Ishikawa (cell line): ENCODE measurements around the gene SERP1.

Experiments used
- CEBPB ChIP-seq: IDR thresholded peaks from 2 replicates; pipeline ENCODE4 v1.6.1; 2012
- CREB1 ChIP-seq: IDR thresholded peaks from 2 replicates; pipeline ENCODE4 v1.6.1; 2012; ENCODE audit warnings: low read depth
- EGR1 ChIP-seq: IDR thresholded peaks from 2 replicates; pipeline ENCODE4 v1.6.1; 2012
- EP300 ChIP-seq: IDR thresholded peaks from 2 replicates; pipeline ENCODE4 v1.6.1; 2012; ENCODE audit warnings: borderline replicate concordance
- RAD21 ChIP-seq: IDR thresholded peaks from 2 replicates; pipeline ENCODE4 v1.6.1; 2012; ENCODE audit warnings: low read depth
- REST ChIP-seq: IDR thresholded peaks from 2 replicates; pipeline ENCODE4 v1.6.1; 2012; ENCODE audit warnings: low read depth, mild to moderate bottlenecking
- TAF1 ChIP-seq: IDR thresholded peaks from 2 replicates; pipeline ENCODE4 v1.6.1; 2012; ENCODE audit warnings: low read depth, mild to moderate bottlenecking
- TCF12 ChIP-seq: IDR thresholded peaks from 2 replicates; pipeline ENCODE4 v1.6.1; 2012; ENCODE audit warnings: low read depth

DNA sequence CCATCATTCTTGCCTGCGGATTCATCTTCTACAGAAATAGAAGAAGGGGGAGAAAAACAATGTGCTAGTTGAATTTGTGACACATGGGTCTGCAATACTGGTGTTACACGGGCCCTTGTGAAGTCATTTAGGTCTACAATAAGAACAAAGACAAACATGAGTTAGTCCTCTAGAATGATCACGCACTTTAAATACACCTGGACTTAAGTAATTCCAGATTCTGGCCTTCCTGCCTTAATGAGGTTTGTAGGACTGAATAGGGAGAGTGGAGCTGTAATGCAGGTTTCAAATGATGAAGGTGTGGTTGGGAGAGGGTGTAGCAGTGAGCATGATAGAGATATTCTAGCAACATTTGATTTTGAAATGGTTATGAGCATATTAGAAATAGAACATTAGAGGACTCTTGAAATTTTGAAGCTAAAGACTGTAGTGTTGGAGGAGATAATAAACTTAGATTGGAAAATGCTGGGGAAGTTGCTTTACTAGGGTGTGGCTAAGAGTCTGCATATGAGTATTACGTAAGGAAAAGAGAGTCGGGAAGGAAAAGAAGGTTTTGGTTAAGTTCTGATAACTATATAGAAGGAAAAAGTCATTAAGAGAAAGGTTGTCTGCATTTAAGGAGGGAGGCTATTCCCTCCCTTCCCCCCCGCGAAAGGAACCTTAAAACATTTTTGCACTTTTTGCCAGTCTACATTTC is 897 bp upstream of the SERP1 start:
- no peak for TF ChIP-seq REST
- TF ChIP-seq CREB1, result no peak
- TF ChIP-seq TAF1, result no peak
- no peak for TF ChIP-seq RAD21
- no peak for TF ChIP-seq EP300
- TF ChIP-seq CEBPB, result no peak
- no peak for TF ChIP-seq EGR1
- TF ChIP-seq TCF12, result no peak
